ENCODE results near the gene HEATR9. TPM values are rescaled to one million over a fixed set of nuclear protein-coding genes. Genes with fewer than 3 reads are reported as not detected.

HEATR9 gene
- total RNA-seq, 1 experiment from 2014 or later, result not detected

GRCh38 chr17:35808962-35809854 lies 59.5 kb downstream of the HEATR9 start, which contains the start of gene TAF15 (continued):
- peak; percentile 85; the same call in 1 of the 2 replicates for TF ChIP-seq HMGXB4 (CRISPR knock-in tag; IDR thresholded peaks at IDR 0.05)
- TF ChIP-seq ZBTB43 (CRISPR knock-in tag; IDR thresholded peaks at IDR 0.05), result peak; percentile 83; the same call in 1 of the 2 replicates
- 0 out of 2 replicates have a peak, but pooled peaks have one; percentile 61 for TF ChIP-seq E2F1 (CRISPR knock-in tag; IDR thresholded peaks at IDR 0.05)
- no peak for TF ChIP-seq CREM (CRISPR knock-in tag; IDR thresholded peaks at IDR 0.05)
- TF ChIP-seq SOX15 (CRISPR knock-in tag; IDR thresholded peaks at IDR 0.05), result no peak
- TF ChIP-seq HMGA2 (CRISPR knock-in tag; IDR thresholded peaks at IDR 0.05), result no peak
- 0 out of 2 replicates have a peak, but pooled peaks have one; percentile 34 for TF ChIP-seq ATF1 (CRISPR knock-in tag; IDR thresholded peaks at IDR 0.05)
- TF ChIP-seq ATF2 (CRISPR knock-in tag; IDR thresholded peaks at IDR 0.05; ENCODE audit: borderline replicate concordance, low read depth), result no peak
- peak; percentile 37; the same call in 1 of the 2 replicates for TF ChIP-seq ZNF219 (CRISPR knock-in tag; IDR thresholded peaks at IDR 0.05; ENCODE audit: borderline replicate concordance)
- no peak for TF ChIP-seq ZNF138 (CRISPR knock-in tag; conservative IDR thresholded peaks at IDR 0.05)
- no peak for TF ChIP-seq TP53 (CRISPR knock-in tag; IDR thresholded peaks at IDR 0.05)
- no peak for TF ChIP-seq ZNF281 (CRISPR knock-in tag; IDR thresholded peaks at IDR 0.05)
- TF ChIP-seq ZNF512 (CRISPR knock-in tag; IDR thresholded peaks at IDR 0.05; ENCODE audit: borderline replicate concordance), result no peak
- TF ChIP-seq FOXP1 (CRISPR knock-in tag; IDR thresholded peaks at IDR 0.05; ENCODE audit: borderline replicate concordance), result peak; percentile 91
- TF ChIP-seq PRRX2 (CRISPR knock-in tag; IDR thresholded peaks at IDR 0.05), result no peak
- TF ChIP-seq IRF2 (CRISPR knock-in tag; IDR thresholded peaks at IDR 0.05; ENCODE audit: borderline replicate concordance, low read depth), result no peak
- no peak for TF ChIP-seq JAZF1 (CRISPR knock-in tag; IDR thresholded peaks at IDR 0.05)
- TF ChIP-seq TEAD1 (CRISPR knock-in tag; IDR thresholded peaks at IDR 0.05), result no peak
- no peak for TF ChIP-seq ERG (CRISPR knock-in tag; IDR thresholded peaks at IDR 0.05)
- TF ChIP-seq JUN (CRISPR knock-in tag; IDR thresholded peaks at IDR 0.05), result no peak
- peak; percentile 64; the same call in 1 of the 2 replicates for TF ChIP-seq E2F5 (CRISPR knock-in tag; IDR thresholded peaks at IDR 0.05)
- TF ChIP-seq RELA (CRISPR knock-in tag; IDR thresholded peaks at IDR 0.05; ENCODE audit: borderline replicate concordance), result no peak; the same call in 1 of the 2 replicates
- TF ChIP-seq FOXK1 (CRISPR knock-in tag; IDR thresholded peaks at IDR 0.05), result peak; percentile 49; the same call in 1 of the 2 replicates
- TF ChIP-seq ZBTB21 (CRISPR knock-in tag; IDR thresholded peaks at IDR 0.05; ENCODE audit: borderline replicate concordance), result no peak
- no peak for TF ChIP-seq ZNF423 (CRISPR knock-in tag; IDR thresholded peaks at IDR 0.05)

All from WTC11 (cell line).